SU-DHL-6 (cell line): ENCODE data around the gene COMMD7.

Experiments
- H2AFZ ChIP-seq: fragments of 200-600 bp; sonication (generic); 2 replicates; pipeline ENCODE4 v1.6.1; 2014; ENCODE audit warnings: low read depth, mild to moderate bottlenecking, moderate library complexity, mixed read lengths, antibody characterized with exemption, low read length; ENCODE audit not compliant: severe bottlenecking
- H3F3A ChIP-seq: fragments of 200-600 bp; shearing (Covaris generic); 2 replicates; pipeline ENCODE4 v1.6.0; 2016; ENCODE audit warnings: antibody characterized with exemption, mild to moderate bottlenecking; ENCODE audit not compliant: insufficient read depth
- H3K27ac ChIP-seq: fragments of 200-600 bp; sonication (generic); 2 replicates; pipeline ENCODE4 v1.5.1; 2016; ENCODE audit warnings: low read depth, mild to moderate bottlenecking, low read length, moderate library complexity, mixed read lengths
- H3K27me3 ChIP-seq: fragments of 200-600 bp; sonication (generic), shearing (Covaris generic); 2 replicates; pipeline ENCODE4 v1.6.0; 2014; ENCODE audit warnings: mild to moderate bottlenecking, low read length
- H3K36me3 ChIP-seq: fragments of 200-600 bp; sonication (generic); 2 replicates; pipeline ENCODE4 v1.6.1; 2014; ENCODE audit warnings: mild to moderate bottlenecking, low read length, mixed read lengths
- H3K4me2 ChIP-seq: fragments of 300-600, 200-600 bp; shearing (Covaris generic), sonication (generic); 2 replicates; pipeline ENCODE4 v1.6.0; 2014; ENCODE audit warnings: low read length, low read depth, mild to moderate bottlenecking; ENCODE audit not compliant: poor library complexity, severe bottlenecking
- H3K4me3 ChIP-seq: fragments of 200-600 bp; sonication (generic); 2 replicates; pipeline ENCODE4 v1.5.1; 2014; ENCODE audit warnings: antibody characterized with exemption, low read length, mild to moderate bottlenecking, mixed read lengths; ENCODE audit not compliant: insufficient read depth, poor library complexity, severe bottlenecking
- H3K79me2 ChIP-seq: fragments of 200-600 bp; sonication (generic); 2 replicates; pipeline ENCODE4 v1.6.1; 2014; ENCODE audit warnings: mild to moderate bottlenecking, low read length, moderate library complexity; ENCODE audit not compliant: insufficient read depth
- H3K9ac ChIP-seq: fragments of 200-600 bp; sonication (generic); 2 replicates; pipeline ENCODE4 v1.7.0; 2014; ENCODE audit warnings: mild to moderate bottlenecking, low read length
- H3K9me2 ChIP-seq: fragments of 200-600 bp; sonication (generic); replicated peaks from 2 replicates; pipeline ENCODE4 v1.6.1; 2014; ENCODE audit warnings: low read length; ENCODE audit not compliant: insufficient read depth
- H3K9me3 ChIP-seq: fragments of 200-600 bp; sonication (generic); 2 replicates; pipeline ENCODE4 v1.6.1; 2014; ENCODE audit warnings: low read length, mixed read lengths; ENCODE audit not compliant: insufficient read depth
- H4K20me1 ChIP-seq: fragments of 200-600 bp; sonication (generic); 2 replicates; pipeline ENCODE4 v1.6.1; 2014; ENCODE audit warnings: low read depth, mild to moderate bottlenecking, antibody characterized with exemption, low read length, moderate library complexity, mixed read lengths
- EZH2phosphoT487 ChIP-seq: fragments of 200-600 bp; sonication (generic), shearing (Covaris generic); conservative IDR thresholded peaks from 2 replicates; pipeline ENCODE4 v1.6.1; 2018; ENCODE audit warnings: mild to moderate bottlenecking, antibody characterized with exemption, low read length, moderate library complexity, mixed read lengths
- TF ChIP-seq, protein P1 (sequence below): fragments of 200-600 bp; sonication (generic); IDR thresholded peaks from one replicate; pipeline ENCODE4 v1.5.1; 2017; ENCODE audit warnings: antibody characterized with exemption, mild to moderate bottlenecking, low read length, moderate library complexity; ENCODE audit not compliant: insufficient read depth, poor library complexity, severe bottlenecking

COMMD7 gene

DNA sequence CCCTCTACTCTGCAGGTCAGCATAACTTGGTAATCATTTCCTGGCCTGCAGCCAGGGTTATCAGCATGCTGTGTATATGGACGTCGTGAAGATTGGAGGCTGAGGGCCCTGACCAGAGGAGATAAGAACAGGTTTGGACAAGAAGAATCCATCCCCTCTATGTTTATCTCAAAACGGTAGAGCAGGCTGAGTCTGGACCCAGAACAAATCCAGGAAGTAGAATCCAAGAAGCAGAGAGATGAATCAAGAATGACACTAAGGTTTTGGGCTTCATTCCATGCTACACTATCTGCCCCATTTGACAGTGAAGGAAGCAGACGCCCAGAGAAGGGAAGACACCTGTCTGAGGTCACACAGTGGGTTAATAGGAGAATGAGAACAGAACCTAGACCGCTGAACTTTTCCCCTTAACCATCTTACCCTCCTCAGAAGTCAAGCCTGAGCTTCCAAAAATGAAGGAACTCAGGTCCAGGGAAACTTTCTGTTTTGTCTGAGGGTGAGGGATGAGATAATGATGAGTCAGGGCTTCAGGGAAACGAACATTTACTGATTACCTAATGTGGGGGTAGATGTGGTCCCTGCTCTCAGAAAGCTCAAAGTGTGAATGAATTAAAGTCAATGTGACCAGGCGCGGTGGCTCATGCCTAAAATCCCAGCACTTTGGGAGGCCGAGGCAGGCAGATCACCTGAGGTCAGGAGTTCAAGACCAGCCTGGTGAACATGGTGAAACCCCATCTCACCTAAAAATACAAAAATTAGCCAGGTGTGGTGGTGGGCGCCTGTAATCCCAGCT lies 9.4 kb upstream of the COMMD7 start:
- Histone ChIP-seq H4K20me1 (no peaks in the 10 kb centered on the region), H3K4me2 (no peak overlapping the region), H3K9ac (no peak overlapping the region), H3K4me3 (no peak overlapping the region), H3K9me2 (no peaks in the 10 kb centered on the region), H2AFZ (no peak overlapping the region), H3K36me3 (no peaks in the 10 kb centered on the region), H3K27me3 (no peaks in the 10 kb centered on the region), H3K27ac (no peak overlapping the region), H3K9me3 (no peaks in the 10 kb centered on the region), H3F3A (no peaks in the 10 kb centered on the region), H3K79me2 (no peaks in the 10 kb centered on the region)
- no peak for TF ChIP-seq EZH2phosphoT487
- TF ChIP-seq, protein P1, sequence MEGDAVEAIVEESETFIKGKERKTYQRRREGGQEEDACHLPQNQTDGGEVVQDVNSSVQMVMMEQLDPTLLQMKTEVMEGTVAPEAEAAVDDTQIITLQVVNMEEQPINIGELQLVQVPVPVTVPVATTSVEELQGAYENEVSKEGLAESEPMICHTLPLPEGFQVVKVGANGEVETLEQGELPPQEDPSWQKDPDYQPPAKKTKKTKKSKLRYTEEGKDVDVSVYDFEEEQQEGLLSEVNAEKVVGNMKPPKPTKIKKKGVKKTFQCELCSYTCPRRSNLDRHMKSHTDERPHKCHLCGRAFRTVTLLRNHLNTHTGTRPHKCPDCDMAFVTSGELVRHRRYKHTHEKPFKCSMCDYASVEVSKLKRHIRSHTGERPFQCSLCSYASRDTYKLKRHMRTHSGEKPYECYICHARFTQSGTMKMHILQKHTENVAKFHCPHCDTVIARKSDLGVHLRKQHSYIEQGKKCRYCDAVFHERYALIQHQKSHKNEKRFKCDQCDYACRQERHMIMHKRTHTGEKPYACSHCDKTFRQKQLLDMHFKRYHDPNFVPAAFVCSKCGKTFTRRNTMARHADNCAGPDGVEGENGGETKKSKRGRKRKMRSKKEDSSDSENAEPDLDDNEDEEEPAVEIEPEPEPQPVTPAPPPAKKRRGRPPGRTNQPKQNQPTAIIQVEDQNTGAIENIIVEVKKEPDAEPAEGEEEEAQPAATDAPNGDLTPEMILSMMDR, result no peak

- Histone ChIP-seq H3K9me2 (no peaks in the 10 kb centered on the region), H3K4me3 (no peak overlapping the region)
These were observed 8.6 kb upstream of the COMMD7 start for GRCh38 chr20:32751702-32752457.

GRCh38 chr20:32751293-32751692 lies 8.0 kb upstream of the COMMD7 start:
- TF ChIP-seq, protein P1, result no peak
- TF ChIP-seq EZH2phosphoT487, result no peak
- H4K20me1 ChIP-seq, result no peaks in the 10 kb centered on the region
- H3K9me2 ChIP-seq, result no peaks in the 10 kb centered on the region
- H3K9me3 ChIP-seq, result no peaks in the 10 kb centered on the region
- no peak overlapping the region for H3K9ac ChIP-seq
- no peak overlapping the region for H2AFZ ChIP-seq
- no peak overlapping the region for H3K4me3 ChIP-seq
- no peaks in the 10 kb centered on the region for H3K27me3 ChIP-seq
- no peak overlapping the region for H3K4me2 ChIP-seq
- no peaks in the 10 kb centered on the region for H3F3A ChIP-seq
- no peaks in the 10 kb centered on the region for H3K36me3 ChIP-seq
- no peak overlapping the region for H3K27ac ChIP-seq
- no peaks in the 10 kb centered on the region for H3K79me2 ChIP-seq

More at GRCh38 chr20:32751702-32752457, 8.6 kb upstream of the COMMD7 start:
- H3F3A ChIP-seq, result no peaks in the 10 kb centered on the region
- H3K79me2 ChIP-seq, result no peaks in the 10 kb centered on the region
- H2AFZ ChIP-seq, result no peak overlapping the region
- no peak overlapping the region for H3K4me2 ChIP-seq
- no peak overlapping the region for H3K27ac ChIP-seq
- no peaks in the 10 kb centered on the region for H3K9me3 ChIP-seq
- H3K36me3 ChIP-seq, result no peaks in the 10 kb centered on the region
- TF ChIP-seq, protein P1, result no peak
- no peak for TF ChIP-seq EZH2phosphoT487
- no peaks in the 10 kb centered on the region for H4K20me1 ChIP-seq
- no peaks in the 10 kb centered on the region for H3K27me3 ChIP-seq
- H3K9ac ChIP-seq, result no peak overlapping the region
